Fibroblast of villous mesenchyme (primary cell): ENCODE measurements around the gene KIRREL2. TPM values are rescaled to one million over a fixed set of nuclear protein-coding genes. Genes with fewer than 3 reads are reported as not detected.
"Not testable (repeated sequence)": the region's sequence is repeated elsewhere in the genome, so short reads cannot be mapped to it uniquely, and the experiment has no call there.

Experiments
- DNase-seq: peaks from one replicate; pipeline ENCODE4 v3.0.0-alpha.2; 2010; ENCODE audit warnings: low read depth
- H3K4me3 ChIP-seq: 2 replicates; pipeline ENCODE4 v1.5.1; 2011; ENCODE audit warnings: low read depth, mild to moderate bottlenecking, low read length
- total RNA-seq: library from RNA; depleted of rRNA; stranded (reverse); fragments of >200 nt; gene quantifications from 2 replicates; pipeline ENCODE4 v1.2.3, GENCODE V29; 2012
- TF ChIP-seq, protein P1 (sequence below): IDR thresholded peaks from 2 replicates; pipeline ENCODE4 v1.5.1; 2012; ENCODE audit warnings: low read depth, mild to moderate bottlenecking, low read length; ENCODE audit not compliant: insufficient read depth

The KIRREL2 gene
- total RNA-seq, 1 donor = under 0.01 TPM

DNA sequence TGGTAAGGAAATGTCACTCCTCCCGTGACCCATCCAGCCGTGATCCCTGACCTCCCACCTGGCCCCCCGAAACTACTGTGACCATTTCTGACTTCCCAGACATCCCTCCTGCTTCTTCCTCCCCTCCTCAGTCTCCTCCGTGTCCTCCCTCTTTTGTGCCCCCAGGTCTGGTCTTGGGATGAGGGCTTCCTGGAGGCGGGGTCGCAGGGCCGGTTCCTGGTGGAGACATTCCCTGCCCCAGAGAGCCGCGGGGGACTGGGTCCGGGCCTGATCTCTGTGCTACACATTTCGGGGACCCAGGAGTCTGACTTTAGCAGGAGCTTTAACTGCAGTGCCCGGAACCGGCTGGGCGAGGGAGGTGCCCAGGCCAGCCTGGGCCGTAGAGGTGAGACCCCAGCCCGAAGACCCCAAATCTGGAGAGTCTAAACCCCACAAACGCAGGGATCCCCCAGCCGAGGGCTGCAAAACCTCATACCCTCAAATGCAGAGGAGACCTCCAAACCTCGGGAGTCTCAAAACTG, 5.0 kb downstream of the KIRREL2 start:
- TF ChIP-seq, protein P1, sequence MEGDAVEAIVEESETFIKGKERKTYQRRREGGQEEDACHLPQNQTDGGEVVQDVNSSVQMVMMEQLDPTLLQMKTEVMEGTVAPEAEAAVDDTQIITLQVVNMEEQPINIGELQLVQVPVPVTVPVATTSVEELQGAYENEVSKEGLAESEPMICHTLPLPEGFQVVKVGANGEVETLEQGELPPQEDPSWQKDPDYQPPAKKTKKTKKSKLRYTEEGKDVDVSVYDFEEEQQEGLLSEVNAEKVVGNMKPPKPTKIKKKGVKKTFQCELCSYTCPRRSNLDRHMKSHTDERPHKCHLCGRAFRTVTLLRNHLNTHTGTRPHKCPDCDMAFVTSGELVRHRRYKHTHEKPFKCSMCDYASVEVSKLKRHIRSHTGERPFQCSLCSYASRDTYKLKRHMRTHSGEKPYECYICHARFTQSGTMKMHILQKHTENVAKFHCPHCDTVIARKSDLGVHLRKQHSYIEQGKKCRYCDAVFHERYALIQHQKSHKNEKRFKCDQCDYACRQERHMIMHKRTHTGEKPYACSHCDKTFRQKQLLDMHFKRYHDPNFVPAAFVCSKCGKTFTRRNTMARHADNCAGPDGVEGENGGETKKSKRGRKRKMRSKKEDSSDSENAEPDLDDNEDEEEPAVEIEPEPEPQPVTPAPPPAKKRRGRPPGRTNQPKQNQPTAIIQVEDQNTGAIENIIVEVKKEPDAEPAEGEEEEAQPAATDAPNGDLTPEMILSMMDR = no peak
- no peak for DNase-seq
- H3K4me3 ChIP-seq = no peak overlapping the region

DNA sequence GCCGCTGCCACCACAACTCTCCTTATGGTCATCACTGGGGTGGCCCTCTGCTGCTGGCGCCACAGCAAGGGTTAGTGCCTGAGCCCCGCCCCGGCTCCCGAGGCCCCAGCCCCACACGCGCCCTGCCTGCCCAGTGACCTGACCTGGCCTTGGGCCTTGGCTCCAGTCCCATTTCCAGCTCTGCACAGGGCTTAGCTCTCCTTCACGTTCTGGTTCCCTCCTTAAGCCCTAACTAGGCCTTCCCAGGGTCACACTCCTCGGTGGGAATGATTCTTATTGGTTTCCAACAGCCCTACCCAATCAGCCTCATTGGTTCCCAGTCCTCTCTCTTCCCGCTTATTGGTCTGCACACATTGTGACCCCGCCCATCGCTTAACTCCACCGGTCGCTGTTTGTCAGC, 5.8 kb downstream of the KIRREL2 start:
- TF ChIP-seq, protein P1 = no peak
- DNase-seq = no peak
- no peak overlapping the region for H3K4me3 ChIP-seq

DNA sequence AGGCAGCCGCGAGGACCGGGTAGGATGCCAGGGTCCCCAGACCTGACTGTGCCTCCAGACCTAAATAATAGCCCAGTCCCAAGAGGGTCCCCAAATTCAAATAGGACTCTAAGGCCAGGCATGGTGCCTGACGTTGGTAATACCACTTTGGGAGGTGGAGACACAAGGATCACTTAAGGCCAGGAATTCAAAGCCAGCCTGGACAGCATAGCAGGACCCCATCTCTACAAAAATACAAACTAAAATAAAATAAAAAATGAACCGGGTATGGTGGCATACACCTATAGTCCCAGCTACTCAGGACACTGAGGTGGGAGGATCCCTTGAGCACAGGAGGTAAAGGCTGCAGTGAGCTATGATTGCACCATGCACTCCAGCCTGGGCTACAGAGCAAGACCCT, 6.3 kb downstream of the KIRREL2 start:
- H3K4me3 ChIP-seq = no peak overlapping the region

DNA sequence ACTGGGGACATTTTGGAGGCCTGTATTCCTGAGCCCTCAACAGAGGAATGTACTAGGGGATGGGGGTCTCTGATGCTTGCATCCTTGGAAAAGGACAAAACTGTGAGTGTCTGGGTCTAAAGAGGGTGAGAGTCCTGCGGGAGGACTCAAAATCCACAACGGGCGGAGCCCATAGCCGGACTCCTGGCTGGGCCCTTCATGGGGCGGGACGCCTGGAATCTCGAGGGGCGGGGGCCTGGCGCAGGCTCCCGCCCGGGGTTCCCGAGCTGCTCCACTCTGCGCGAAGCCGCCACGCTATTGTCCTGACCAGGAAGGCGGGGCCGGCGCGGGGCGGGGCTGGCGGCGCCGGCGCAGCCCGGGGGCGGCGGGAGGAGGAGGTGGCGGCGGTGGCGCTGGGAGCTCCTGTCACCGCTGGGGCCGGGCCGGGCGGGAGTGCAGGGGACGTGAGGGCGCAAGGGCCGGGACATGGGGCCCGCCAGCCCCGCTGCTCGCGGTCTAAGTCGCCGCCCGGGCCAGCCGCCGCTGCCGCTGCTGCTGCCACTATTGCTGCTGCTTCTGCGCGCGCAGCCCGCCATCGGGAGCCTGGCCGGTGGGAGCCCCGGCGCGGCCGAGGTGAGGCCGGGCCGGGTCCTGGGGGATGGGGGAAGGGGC, 11.6 kb downstream of the KIRREL2 start, which contains the start of gene APLP1:
APLP1 (plus strand) TSS at position 403 of the 651 bp plus-strand sequence; CDS start at position 466, 63 bp downstream.
- TF ChIP-seq, protein P1 = no peak
- DNase-seq = peak; percentile 19
- H3K4me3 ChIP-seq = peak within 1 kb of the TSS; percentile 21

More for the DNA sequence above, 6.3 kb downstream of the KIRREL2 start:
- no peak for DNase-seq
- TF ChIP-seq, protein P1 = no peak

DNA sequence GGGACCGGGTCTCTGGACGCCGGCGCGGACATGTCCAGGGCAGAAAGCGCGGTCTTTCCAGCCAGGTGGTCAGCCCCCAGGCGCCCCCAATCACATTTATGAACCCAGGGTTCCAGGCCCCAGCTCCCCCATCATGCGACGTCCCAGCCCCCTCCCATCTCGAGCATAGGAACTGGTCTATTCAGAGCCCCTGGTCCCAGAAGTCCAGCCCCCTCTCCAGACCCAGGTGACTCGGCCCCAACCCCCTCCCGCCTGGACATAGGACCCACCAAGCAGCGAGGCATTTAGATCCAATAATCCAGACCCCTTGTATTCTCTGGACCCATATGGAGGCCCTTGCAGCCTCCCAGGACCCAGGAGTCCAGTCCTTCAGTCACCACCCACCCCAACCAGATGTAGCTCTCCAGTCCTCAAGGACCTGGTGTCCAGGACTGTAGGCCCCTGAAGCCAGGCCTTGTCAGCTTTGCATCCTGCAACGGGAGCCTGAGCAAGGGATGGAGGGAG, 12.2 kb downstream of the KIRREL2 start:
- DNase-seq = no peak
- TF ChIP-seq, protein P1 = no peak
- H3K4me3 ChIP-seq = peak overlapping the region; percentile 21

DNA sequence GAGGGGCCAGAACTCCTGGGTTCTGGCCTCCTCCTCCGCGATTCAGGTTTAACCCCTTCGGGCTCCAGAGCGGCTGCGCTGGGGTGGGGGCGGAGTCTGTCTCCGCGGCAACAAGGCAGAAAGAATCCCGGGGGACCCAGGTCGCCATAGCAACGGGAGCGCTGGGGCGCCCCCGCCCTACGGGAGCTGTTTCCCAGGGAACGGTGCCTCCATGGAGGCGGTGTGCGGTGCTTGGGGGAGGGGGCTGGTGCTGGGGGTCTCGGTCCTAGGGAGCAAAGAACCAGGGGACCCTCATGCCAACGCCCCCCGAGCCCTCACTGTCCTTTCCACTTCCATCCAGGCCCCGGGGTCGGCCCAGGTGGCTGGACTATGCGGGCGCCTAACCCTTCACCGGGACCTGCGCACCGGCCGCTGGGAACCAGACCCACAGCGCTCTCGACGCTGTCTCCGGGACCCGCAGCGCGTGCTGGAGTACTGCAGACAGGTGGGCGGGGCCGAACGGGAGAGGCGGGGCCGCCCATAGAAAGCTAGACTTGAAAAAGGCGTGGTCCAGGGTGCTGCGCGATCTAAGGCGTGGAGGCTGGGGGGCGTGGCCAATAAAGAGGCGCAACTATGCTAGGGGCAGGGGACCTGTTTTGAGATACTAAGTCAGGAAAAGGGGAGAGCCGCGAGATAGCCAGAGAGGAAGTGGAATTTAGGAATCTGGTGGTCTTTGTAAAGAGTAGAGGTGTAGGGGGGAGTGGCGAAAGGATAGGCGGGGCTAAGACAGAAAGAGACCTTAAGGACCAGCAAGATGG, 12.8 kb downstream of the KIRREL2 start:
- peak; percentile 69 for DNase-seq
- TF ChIP-seq, protein P1 = no peak
- H3K4me3 ChIP-seq = peak overlapping the region; percentile 41

DNA sequence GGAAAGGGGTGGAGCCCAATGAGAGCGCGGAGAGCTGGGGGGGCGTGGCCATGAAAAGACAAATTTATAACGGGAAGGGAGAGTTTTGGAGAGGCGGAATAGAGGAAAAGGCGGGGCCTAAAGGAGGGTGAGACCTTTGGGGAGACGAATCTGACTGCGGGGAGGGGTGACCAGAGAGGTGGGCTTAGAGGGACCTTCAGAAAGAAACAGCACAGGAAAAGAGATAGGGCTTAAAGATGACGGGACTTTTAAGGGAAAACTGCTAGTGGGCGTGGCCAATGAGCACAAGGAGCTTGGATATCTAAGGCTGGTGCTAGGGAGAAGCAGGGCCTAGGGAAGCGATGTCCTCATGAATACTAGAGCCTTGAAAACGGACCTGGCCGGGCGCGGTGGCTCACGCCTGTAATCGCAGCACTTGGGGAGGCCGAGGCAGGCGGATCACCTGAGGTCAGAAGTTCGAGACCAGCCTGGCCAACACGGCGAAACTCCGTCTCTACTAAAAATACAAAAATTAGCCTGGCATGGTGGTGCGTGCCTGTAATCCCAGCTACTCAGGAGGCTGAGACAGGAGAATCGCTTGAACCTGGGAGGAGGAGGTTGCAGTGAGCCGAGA, 13.5 kb downstream of the KIRREL2 start:
- DNase-seq, H3K4me3 ChIP-seq: not testable (repeated sequence)
